GM23338 (cell line): ENCODE measurements around the gene TLE2. TPM values are rescaled to one million over a fixed set of nuclear protein-coding genes. Genes with fewer than 3 reads are reported as not detected.

Experiments
- ATAC-seq: fragments of 200-7000 bp; cut with Tn5 transposase; 3 replicates; pipeline ENCODE4 v1.9.1; 2020
- DNase-seq: peaks from one replicate; pipeline ENCODE4 v3.0.0-alpha.2; 2015; ENCODE audit warnings: low spot score
- H2AFZ ChIP-seq: fragments of 200-600 bp; sonication (generic); 2 replicates; pipeline ENCODE4 v1.8.0; 2016; ENCODE audit warnings: antibody characterized with exemption, mild to moderate bottlenecking, moderate library complexity
- H3F3A ChIP-seq: fragments of 200-600 bp; sonication (generic); replicated peaks from 2 replicates; pipeline ENCODE4 v1.8.0; 2017; ENCODE audit warnings: antibody characterized with exemption, mixed run types, low read depth
- H3K27ac ChIP-seq: fragments of 200-600 bp; sonication (generic); 2 replicates; pipeline ENCODE4 v1.6.1; 2016; ENCODE audit warnings: low read depth
- H3K27me3 ChIP-seq: fragments of 200-600 bp; sonication (generic); 2 replicates; pipeline ENCODE4 v1.8.0; 2016; ENCODE audit warnings: mild to moderate bottlenecking, mixed run types, moderate library complexity; ENCODE audit not compliant: insufficient read depth
- H3K36me3 ChIP-seq: fragments of 200-600 bp; sonication (generic); 2 replicates; pipeline ENCODE4 v1.8.0; 2016; ENCODE audit warnings: mild to moderate bottlenecking; ENCODE audit not compliant: insufficient read depth
- H3K4me1 ChIP-seq: fragments of 200-600 bp; sonication (generic); 2 replicates; pipeline ENCODE4 v1.8.0; 2016; ENCODE audit warnings: mild to moderate bottlenecking, moderate library complexity; ENCODE audit not compliant: insufficient read depth
- H3K4me2 ChIP-seq: fragments of 200-600 bp; sonication (generic); 2 replicates; pipeline ENCODE4 v1.7.1; 2017; ENCODE audit warnings: mixed run types
- H3K4me3 ChIP-seq: fragments of 200-600 bp; sonication (generic); 2 replicates; pipeline ENCODE4 v1.6.1; 2016; ENCODE audit warnings: mixed run types
- H3K79me2 ChIP-seq: fragments of 200-600 bp; sonication (generic); replicated peaks from 2 replicates; pipeline ENCODE4 v1.8.0; 2017; ENCODE audit warnings: mild to moderate bottlenecking; ENCODE audit not compliant: insufficient read depth
- H3K9me2 ChIP-seq: fragments of 200-600 bp; sonication (generic); 2 replicates; pipeline ENCODE4 v1.8.0; 2017; ENCODE audit not compliant: insufficient read depth
- H4K20me1 ChIP-seq: fragments of 200-600 bp; sonication (generic); replicated peaks from 2 replicates; pipeline ENCODE4 v1.8.0; 2017; ENCODE audit warnings: mild to moderate bottlenecking; ENCODE audit not compliant: insufficient read depth
- H3K27ac Mint-ChIP-seq: 2 replicates; pipeline ENCODE4 v1.8.0; 2020; ENCODE audit warnings: inconsistent platforms, mild to moderate bottlenecking, moderate library complexity, mixed read lengths
- H3K27me3 Mint-ChIP-seq: 3 replicates; pipeline ENCODE4 v1.8.0; 2022; ENCODE audit warnings: low read depth, mild to moderate bottlenecking, moderate library complexity, mixed read lengths, inconsistent platforms; ENCODE audit not compliant: insufficient read depth, poor library complexity
- H3K36me3 Mint-ChIP-seq: 3 replicates; pipeline ENCODE4 v1.8.0; 2021; ENCODE audit warnings: low read depth, mild to moderate bottlenecking, inconsistent platforms, moderate library complexity, mixed read lengths
- H3K4me1 Mint-ChIP-seq: 3 replicates; pipeline ENCODE4 v1.8.0; 2020; ENCODE audit warnings: mild to moderate bottlenecking, inconsistent platforms, mixed read lengths
- H3K4me3 Mint-ChIP-seq: 3 replicates; pipeline ENCODE4 v1.8.0; 2021; ENCODE audit warnings: moderate library complexity, mild to moderate bottlenecking, inconsistent platforms, mixed read lengths
- H3K9me3 Mint-ChIP-seq: 3 replicates; pipeline ENCODE4 v1.8.0; 2020; ENCODE audit warnings: moderate library complexity, mild to moderate bottlenecking, inconsistent platforms, mixed read lengths
- CREB1 ChIP-seq: fragments of 250-450 bp; sonication (Bioruptor Pico); IDR thresholded peaks from 2 replicates; pipeline ENCODE4 v1.5.0; 2020; ENCODE audit warnings: low read depth, mild to moderate bottlenecking, moderate library complexity
- EZH2 ChIP-seq: fragments of 200-600 bp; sonication (generic); IDR thresholded peaks from one replicate; pipeline ENCODE4 v1.8.0; 2017; ENCODE audit warnings: antibody characterized with exemption, mild to moderate bottlenecking, low read depth; ENCODE audit not compliant: unreplicated experiment
- EZH2phosphoT487 ChIP-seq: fragments of 200-600 bp; sonication (generic); IDR thresholded peaks from one replicate; pipeline ENCODE4 v1.8.1; 2018; ENCODE audit warnings: antibody characterized with exemption; ENCODE audit not compliant: unreplicated experiment
- NANOG ChIP-seq: IDR thresholded peaks from 2 replicates; pipeline ENCODE4 v1.6.1; 2016; ENCODE audit warnings: antibody characterized with exemption, borderline replicate concordance
- POLR2AphosphoS5 ChIP-seq: IDR thresholded peaks from 2 replicates; pipeline ENCODE4 v1.6.1; 2016; ENCODE audit warnings: antibody characterized with exemption, low read depth
- STAT1 ChIP-seq: IDR thresholded peaks from one replicate; pipeline ENCODE4 v1.6.1; 2016; ENCODE audit warnings: antibody characterized with exemption; ENCODE audit not compliant: unreplicated experiment
- ZNF114 ChIP-seq: fragments of 250-450 bp; sonication (Bioruptor Pico); IDR thresholded peaks from 2 replicates; pipeline ENCODE4 v1.5.0; 2020; ENCODE audit warnings: mild to moderate bottlenecking, moderate library complexity
- polyA plus RNA-seq: library from polyadenylated mRNA; unstranded; fragments of >200 nt; fragmentation: Nextera tagmentation; extraction: Ambion mirVana; gene quantifications from 2 replicates; pipeline ENCODE4 v1.2.1, GENCODE V29; 2016
- total RNA-seq: library from RNA; depleted of rRNA; stranded (reverse); fragments of >200 nt; shearing (Covaris generic); gene quantifications from 2 replicates; pipeline ENCODE4 v1.2.3, GENCODE V29; 2014
- TF ChIP-seq, protein P1 (sequence below): fragments of 250-450 bp; sonication (Bioruptor Pico); IDR thresholded peaks from 2 replicates; pipeline ENCODE4 v1.5.0; 2020; ENCODE audit warnings: mild to moderate bottlenecking, moderate library complexity
- TF ChIP-seq, protein P2 (sequence below): IDR thresholded peaks from 2 replicates; pipeline ENCODE4 v1.6.1; 2016; ENCODE audit warnings: antibody characterized with exemption

The TLE2 gene
- total and polyA plus RNA-seq, 2 experiments from 2014 or later = 5.2 to 22.8 TPM

DNA sequence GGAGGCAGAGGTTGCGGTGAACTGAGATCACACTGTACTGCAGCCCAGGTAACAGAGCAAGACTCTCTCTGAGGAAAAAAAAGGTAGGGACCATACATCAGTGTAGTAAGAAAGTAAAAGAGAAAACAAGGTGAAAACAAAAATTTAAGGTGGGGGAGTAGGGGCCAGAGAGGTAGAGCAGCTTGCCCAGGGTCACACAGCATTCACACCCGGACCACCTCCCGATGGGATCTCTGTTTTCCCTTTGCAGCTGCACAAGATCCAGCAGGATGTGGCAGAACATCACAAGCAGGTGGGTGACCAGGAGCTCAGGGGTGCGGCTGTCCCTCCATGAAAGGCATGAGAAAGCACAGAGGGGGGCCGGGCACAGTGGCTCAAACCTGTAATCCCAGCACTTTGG lies 47.2 kb downstream of the TLE2 start (continued):
- TF ChIP-seq, protein P1, sequence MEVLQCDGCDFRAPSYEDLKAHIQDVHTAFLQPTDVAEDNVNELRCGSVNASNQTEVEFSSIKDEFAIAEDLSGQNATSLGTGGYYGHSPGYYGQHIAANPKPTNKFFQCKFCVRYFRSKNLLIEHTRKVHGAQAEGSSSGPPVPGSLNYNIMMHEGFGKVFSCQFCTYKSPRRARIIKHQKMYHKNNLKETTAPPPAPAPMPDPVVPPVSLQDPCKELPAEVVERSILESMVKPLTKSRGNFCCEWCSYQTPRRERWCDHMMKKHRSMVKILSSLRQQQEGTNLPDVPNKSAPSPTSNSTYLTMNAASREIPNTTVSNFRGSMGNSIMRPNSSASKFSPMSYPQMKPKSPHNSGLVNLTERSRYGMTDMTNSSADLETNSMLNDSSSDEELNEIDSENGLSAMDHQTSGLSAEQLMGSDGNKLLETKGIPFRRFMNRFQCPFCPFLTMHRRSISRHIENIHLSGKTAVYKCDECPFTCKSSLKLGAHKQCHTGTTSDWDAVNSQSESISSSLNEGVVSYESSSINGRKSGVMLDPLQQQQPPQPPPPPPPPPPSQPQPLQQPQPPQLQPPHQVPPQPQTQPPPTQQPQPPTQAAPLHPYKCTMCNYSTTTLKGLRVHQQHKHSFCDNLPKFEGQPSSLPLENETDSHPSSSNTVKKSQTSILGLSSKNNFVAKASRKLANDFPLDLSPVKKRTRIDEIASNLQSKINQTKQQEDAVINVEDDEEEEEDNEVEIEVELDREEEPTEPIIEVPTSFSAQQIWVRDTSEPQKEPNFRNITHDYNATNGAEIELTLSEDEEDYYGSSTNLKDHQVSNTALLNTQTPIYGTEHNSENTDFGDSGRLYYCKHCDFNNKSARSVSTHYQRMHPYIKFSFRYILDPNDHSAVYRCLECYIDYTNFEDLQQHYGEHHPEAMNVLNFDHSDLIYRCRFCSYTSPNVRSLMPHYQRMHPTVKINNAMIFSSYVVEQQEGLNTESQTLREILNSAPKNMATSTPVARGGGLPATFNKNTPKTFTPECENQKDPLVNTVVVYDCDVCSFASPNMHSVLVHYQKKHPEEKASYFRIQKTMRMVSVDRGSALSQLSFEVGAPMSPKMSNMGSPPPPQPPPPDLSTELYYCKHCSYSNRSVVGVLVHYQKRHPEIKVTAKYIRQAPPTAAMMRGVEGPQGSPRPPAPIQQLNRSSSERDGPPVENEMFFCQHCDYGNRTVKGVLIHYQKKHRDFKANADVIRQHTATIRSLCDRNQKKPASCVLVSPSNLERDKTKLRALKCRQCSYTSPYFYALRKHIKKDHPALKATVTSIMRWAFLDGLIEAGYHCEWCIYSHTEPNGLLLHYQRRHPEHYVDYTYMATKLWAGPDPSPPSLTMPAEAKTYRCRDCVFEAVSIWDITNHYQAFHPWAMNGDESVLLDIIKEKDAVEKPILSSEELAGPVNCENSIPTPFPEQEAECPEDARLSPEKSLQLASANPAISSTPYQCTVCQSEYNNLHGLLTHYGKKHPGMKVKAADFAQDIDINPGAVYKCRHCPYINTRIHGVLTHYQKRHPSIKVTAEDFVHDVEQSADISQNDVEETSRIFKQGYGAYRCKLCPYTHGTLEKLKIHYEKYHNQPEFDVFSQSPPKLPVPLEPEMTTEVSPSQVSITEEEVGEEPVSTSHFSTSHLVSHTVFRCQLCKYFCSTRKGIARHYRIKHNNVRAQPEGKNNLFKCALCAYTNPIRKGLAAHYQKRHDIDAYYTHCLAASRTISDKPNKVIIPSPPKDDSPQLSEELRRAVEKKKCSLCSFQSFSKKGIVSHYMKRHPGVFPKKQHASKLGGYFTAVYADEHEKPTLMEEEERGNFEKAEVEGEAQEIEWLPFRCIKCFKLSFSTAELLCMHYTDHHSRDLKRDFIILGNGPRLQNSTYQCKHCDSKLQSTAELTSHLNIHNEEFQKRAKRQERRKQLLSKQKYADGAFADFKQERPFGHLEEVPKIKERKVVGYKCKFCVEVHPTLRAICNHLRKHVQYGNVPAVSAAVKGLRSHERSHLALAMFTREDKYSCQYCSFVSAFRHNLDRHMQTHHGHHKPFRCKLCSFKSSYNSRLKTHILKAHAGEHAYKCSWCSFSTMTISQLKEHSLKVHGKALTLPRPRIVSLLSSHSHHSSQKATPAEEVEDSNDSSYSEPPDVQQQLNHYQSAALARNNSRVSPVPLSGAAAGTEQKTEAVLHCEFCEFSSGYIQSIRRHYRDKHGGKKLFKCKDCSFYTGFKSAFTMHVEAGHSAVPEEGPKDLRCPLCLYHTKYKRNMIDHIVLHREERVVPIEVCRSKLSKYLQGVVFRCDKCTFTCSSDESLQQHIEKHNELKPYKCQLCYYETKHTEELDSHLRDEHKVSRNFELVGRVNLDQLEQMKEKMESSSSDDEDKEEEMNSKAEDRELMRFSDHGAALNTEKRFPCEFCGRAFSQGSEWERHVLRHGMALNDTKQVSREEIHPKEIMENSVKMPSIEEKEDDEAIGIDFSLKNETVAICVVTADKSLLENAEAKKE (CRISPR knock-in tag) = no peak
- TF ChIP-seq POLR2AphosphoS5 (no peak), CREB1 (no peak), EZH2 (no peak), EZH2phosphoT487 (no peak), NANOG (no peak), STAT1 (no peak), ZNF114 (CRISPR knock-in tag) (no peak)
- TF ChIP-seq, protein P2, sequence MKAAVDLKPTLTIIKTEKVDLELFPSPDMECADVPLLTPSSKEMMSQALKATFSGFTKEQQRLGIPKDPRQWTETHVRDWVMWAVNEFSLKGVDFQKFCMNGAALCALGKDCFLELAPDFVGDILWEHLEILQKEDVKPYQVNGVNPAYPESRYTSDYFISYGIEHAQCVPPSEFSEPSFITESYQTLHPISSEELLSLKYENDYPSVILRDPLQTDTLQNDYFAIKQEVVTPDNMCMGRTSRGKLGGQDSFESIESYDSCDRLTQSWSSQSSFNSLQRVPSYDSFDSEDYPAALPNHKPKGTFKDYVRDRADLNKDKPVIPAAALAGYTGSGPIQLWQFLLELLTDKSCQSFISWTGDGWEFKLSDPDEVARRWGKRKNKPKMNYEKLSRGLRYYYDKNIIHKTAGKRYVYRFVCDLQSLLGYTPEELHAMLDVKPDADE = no peak

DNA sequence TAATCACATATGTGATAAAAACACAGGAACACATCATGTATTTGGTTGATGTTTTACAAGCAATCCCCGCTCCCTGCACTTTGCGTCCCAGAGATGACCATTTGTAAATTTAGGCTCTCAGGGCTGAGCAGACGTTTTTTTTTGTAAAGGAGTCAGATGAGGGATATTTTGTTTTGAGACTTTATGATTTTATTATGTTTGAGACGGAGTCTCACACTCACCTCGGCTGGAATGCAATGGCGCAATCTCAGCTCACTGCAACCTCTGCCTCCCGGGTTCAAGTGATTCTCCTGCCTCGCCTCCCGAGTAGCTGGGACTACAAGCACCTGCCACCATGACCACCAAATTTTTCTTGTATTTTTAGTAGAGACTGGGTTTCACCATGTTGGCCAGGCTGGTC lies 50.3 kb downstream of the TLE2 start:
- peaks cover 17% of the 10 kb centered on the region for H3K27me3 ChIP-seq
- no peak overlapping the region for H3K27ac ChIP-seq
- Mint-ChIP-seq H3K27me3 (peaks cover 69% of the 10 kb centered on the region), H3K4me1 (peaks cover 30% of the 10 kb centered on the region), H3K27ac (no peak overlapping the region), H3K9me3 (no peaks in the 10 kb centered on the region; the same call in 2 of the 3 replicates), H3K36me3 (no peaks in the 10 kb centered on the region), H3K4me3 (no peak overlapping the region)
- H3K4me1 ChIP-seq = peaks cover 27% of the 10 kb centered on the region
- no peaks in the 10 kb centered on the region for H3K36me3 ChIP-seq
- peaks cover 16% of the 10 kb centered on the region; the same call in 1 of the 2 replicates for H3F3A ChIP-seq
- no peaks in the 10 kb centered on the region for H3K9me2 ChIP-seq
- no peak overlapping the region for H3K4me2 ChIP-seq
- H4K20me1 ChIP-seq = no peaks in the 10 kb centered on the region
- no peak for ATAC-seq
- H2AFZ ChIP-seq = no peak overlapping the region
- no peaks in the 10 kb centered on the region for H3K79me2 ChIP-seq
- no peak for DNase-seq
- no peak overlapping the region for H3K4me3 ChIP-seq
- TF ChIP-seq, protein P1 (CRISPR knock-in tag) = no peak
- no peak for TF ChIP-seq POLR2AphosphoS5
- TF ChIP-seq EZH2 = no peak
- no peak for TF ChIP-seq STAT1
